ENCODE measurements around the gene STK17A.

GRCh38 chr7:43653466-43653865, 70.6 kb downstream of the STK17A start:
- TF ChIP-seq CTCF (IDR thresholded peaks at IDR 0.05) (no peak), REST (IDR thresholded peaks at IDR 0.05; ENCODE audit: insufficient read depth in 1 of 2, low read depth in 2 of 2, low read length in 1 of 2) (no peak), POLR2AphosphoS5 (IDR thresholded peaks at IDR 0.05; ENCODE audit: low read depth, low read length) (no peak), SIN3A (IDR thresholded peaks at IDR 0.05; ENCODE audit: borderline replicate concordance, insufficient read depth, low read depth, low read length) (no peak)
